NCI-H1436 (cell line): Measurements from ENCODE around the gene TRIP11.

ENCODE experiments used
- DNase-seq: peaks from one replicate; lab custom pipeline; 2025; lab: John Stamatoyannopoulos, UW

The TRIP11 gene

GRCh38 chr14:91918186-91918883, 121.5 kb downstream of the TRIP11 start:
- no peak for DNase-seq
